Heart left ventricle (tissue), 13 donors: ENCODE results near the gene NR3C2.

Experiments used
- POLR2A ChIP-seq, 2 donors: fragments of 450-650 bp; IDR thresholded peaks; one replicate each; pipeline ENCODE4 v1.6.1; 2017; ENCODE audit warnings: antibody characterized with exemption in 2 of 2, mild to moderate bottlenecking in 2 of 2, moderate library complexity in 2 of 2
- TF ChIP-seq, protein P1 (sequence below), 12 donors: fragments of 200-600 bp; sonication (generic) in 4 of 12; IDR thresholded peaks; one replicate each; pipeline versions ENCODE4 v1.5.0 to v1.8.0; 2018 to 2022; ENCODE audit warnings: antibody characterized with exemption in 12 of 12, mild to moderate bottlenecking in 5 of 12
- donor health status: ischemic (EF 13 %, LVEDD 7.1; RV severe dilation, severe dysfunction).
- donor health status: DM: no; HTN: yes; CAD: no.
- donor health status: DM: no; HTN: no; CAD: no.
- donor health status: ischemic (EF 25% LVEDD 6.9; RV normal size, moderate dysfunction).
- donor health status: ischemic (EF 25% LVEDD 5.7; RV mildly dilated, moderate dysfunction).
- donor health status: ischemic (EF 35%, LVEDD 5.7; RV mildly dilated, moderate dysfunction).
- donor health status: nonischemic (EF 11% LVEDD 7.7; RV severe dilation, severe dysfunction).
- donor health status: DM: yes; HTN: yes; CAD: no.
- donor health status: PGD.
- donor health status: ischemic (EF 29% LVEDD 5.4; RV normal size, mild dysfunction).
- donor health status: nonischemic (EF 23%, LVEDD 6.1; RV moderate dilation, normal function).

DNA sequence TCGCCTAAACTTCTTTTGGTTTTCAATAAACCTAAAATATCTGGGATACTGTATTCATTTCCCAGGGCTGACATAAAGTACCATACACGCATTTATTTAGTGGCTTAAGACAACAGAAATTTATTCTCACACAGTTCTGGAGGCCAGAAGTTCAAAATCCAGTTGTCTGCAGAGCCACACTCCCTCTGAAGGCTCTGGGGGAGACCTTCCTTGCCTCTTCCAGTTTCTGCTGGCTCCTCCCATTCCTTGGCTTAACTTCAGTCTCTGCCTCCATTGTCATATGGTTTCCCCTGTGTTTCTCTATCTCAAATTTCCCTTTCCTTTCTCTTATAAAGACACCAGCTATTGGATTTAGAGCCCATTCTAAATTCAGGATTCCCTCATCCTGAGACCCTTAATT, 44.4 kb downstream of the NR3C2 start:
- TF ChIP-seq, protein P1, sequence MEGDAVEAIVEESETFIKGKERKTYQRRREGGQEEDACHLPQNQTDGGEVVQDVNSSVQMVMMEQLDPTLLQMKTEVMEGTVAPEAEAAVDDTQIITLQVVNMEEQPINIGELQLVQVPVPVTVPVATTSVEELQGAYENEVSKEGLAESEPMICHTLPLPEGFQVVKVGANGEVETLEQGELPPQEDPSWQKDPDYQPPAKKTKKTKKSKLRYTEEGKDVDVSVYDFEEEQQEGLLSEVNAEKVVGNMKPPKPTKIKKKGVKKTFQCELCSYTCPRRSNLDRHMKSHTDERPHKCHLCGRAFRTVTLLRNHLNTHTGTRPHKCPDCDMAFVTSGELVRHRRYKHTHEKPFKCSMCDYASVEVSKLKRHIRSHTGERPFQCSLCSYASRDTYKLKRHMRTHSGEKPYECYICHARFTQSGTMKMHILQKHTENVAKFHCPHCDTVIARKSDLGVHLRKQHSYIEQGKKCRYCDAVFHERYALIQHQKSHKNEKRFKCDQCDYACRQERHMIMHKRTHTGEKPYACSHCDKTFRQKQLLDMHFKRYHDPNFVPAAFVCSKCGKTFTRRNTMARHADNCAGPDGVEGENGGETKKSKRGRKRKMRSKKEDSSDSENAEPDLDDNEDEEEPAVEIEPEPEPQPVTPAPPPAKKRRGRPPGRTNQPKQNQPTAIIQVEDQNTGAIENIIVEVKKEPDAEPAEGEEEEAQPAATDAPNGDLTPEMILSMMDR (IDR thresholded peaks at IDR 0.05): no peak
- TF ChIP-seq POLR2A (IDR thresholded peaks at IDR 0.05): no peak
